AG04450 (cell line): Measurements from ENCODE around the gene BCAP31. TPM values are rescaled to one million over a fixed set of nuclear protein-coding genes. Genes with fewer than 3 reads are reported as not detected.

Source experiments
- CTCF ChIA-PET: fragments of 300-600, 350-600 bp; formaldehyde crosslinking; extraction: SDS; loops from one replicate; lab custom pipeline; 2022; ENCODE audit warnings: antibody characterized with exemption, inconsistent platforms; lab: Charles Lee
- POLR2A ChIA-PET: fragments of 350-600 bp; formaldehyde crosslinking; extraction: SDS; loops from one replicate; lab custom pipeline; 2021; ENCODE audit warnings: antibody characterized with exemption, inconsistent platforms; lab: Yijun Ruan, JAX
- DNase-seq: peaks from one replicate; pipeline ENCODE4 v3.0.0-alpha.2; 2011; ENCODE audit warnings: low read depth, low spot score
- H3K27ac ChIP-seq: one replicate; pipeline ENCODE4 v1.5.1; 2012; ENCODE audit warnings: low read depth, low read length, control low read depth
- H3K27me3 ChIP-seq: one replicate; pipeline ENCODE4 v1.6.0; 2012; ENCODE audit warnings: low read length; ENCODE audit not compliant: control insufficient read depth, insufficient read depth
- H3K4me3 ChIP-seq: 2 replicates; pipeline ENCODE4 v1.5.1; 2011; ENCODE audit warnings: mild to moderate bottlenecking, low read depth, low read length, control low read depth
- H3K9me3 ChIP-seq: 2 replicates; pipeline ENCODE4 v1.5.1; 2012; ENCODE audit warnings: low read length; ENCODE audit not compliant: control insufficient read depth, insufficient read depth
- polyA plus RNA-seq: library from polyadenylated mRNA; depleted of rRNA; stranded (reverse); fragments of >200 nt; gene quantifications from 2 replicates; pipeline ENCODE4 v1.2.3, GENCODE V29; 2011
- TF ChIP-seq, protein P1 (sequence below): IDR thresholded peaks from 2 replicates; pipeline ENCODE4 v1.5.1; 2011; ENCODE audit warnings: low read depth, low read length, control low read depth, inconsistent platforms

Gene BCAP31
- polyA plus RNA-seq, 1 experiment: 108 TPM

GRCh38 chrX:153764786-153765137 lies 40.6 kb upstream of the BCAP31 start:
- Histone ChIP-seq H3K4me3 (peak overlapping the region; percentile 59), H3K27me3 (no peaks in the 10 kb centered on the region), H3K27ac (no peak overlapping the region), H3K9me3 (no peaks in the 10 kb centered on the region)
- TF ChIP-seq, protein P1, sequence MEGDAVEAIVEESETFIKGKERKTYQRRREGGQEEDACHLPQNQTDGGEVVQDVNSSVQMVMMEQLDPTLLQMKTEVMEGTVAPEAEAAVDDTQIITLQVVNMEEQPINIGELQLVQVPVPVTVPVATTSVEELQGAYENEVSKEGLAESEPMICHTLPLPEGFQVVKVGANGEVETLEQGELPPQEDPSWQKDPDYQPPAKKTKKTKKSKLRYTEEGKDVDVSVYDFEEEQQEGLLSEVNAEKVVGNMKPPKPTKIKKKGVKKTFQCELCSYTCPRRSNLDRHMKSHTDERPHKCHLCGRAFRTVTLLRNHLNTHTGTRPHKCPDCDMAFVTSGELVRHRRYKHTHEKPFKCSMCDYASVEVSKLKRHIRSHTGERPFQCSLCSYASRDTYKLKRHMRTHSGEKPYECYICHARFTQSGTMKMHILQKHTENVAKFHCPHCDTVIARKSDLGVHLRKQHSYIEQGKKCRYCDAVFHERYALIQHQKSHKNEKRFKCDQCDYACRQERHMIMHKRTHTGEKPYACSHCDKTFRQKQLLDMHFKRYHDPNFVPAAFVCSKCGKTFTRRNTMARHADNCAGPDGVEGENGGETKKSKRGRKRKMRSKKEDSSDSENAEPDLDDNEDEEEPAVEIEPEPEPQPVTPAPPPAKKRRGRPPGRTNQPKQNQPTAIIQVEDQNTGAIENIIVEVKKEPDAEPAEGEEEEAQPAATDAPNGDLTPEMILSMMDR: no peak
- ChIA-PET POLR2A (no interaction called here), CTCF (interaction anchor here (0.6 to 2.5 kb wide), 5 partner anchors 9 to 186 kb away, joined by 3 to 33 read pairs (median 6); no protein-coding TSS in a partner anchor)
- DNase-seq: no peak

DNA sequence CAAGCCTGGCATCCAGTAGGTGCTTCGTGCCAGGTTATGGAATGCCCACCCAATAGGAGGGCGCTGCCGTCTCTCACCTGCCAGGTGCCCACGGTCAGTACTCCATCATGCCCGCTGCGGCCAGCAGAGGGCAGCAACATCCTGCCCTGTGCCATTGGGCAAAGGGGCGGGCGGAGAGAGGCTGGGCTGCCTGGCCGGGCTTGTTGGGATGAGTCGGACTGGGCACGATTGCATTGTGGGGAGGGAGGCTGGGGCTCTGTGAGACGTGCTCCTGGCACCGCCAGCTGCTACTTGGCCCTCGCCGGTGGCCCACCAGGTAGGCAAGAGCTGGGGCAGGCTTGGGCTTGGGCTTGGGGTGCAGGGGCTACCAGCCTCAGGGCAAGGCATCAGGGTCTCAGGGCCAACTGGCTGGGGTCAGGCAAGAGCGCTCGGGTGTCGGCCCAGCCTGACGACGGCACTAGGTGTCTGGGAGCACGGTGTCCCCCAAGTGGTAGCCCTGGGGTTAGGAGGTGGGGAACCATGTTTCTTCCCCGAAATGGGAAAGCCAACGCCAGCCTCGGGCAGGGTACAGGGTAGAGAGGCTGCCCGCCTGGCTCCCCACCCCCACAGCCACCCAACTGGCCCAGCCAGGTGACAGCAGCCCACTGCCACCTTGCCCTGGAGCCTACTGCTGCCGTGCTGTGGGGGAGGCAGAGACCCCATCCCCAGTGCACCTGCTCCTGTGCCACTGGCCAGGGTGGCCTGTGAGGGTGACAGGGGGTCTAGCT lies 40.0 kb upstream of the BCAP31 start, which contains the start of gene PLXNB3:
Gene PLXNB3, plus strand, starts transcription at position 261 of the 767 bp plus-strand sequence. CDS start 1,287 bp downstream, outside the sequence.
- peak; percentile 21 for DNase-seq
- CTCF ChIA-PET: interaction anchor here (0.6 to 2.5 kb wide), 6 partner anchors 9 to 292 kb away, joined by 3 to 33 read pairs (median 6); no protein-coding TSS in a partner anchor
- no peak within 1 kb of the TSS for H3K27ac ChIP-seq
- H3K27me3 ChIP-seq: no peaks in the 10 kb centered on the region
- POLR2A ChIA-PET: no interaction called here
- TF ChIP-seq, protein P1: peak; percentile 75
- H3K9me3 ChIP-seq: no peaks in the 10 kb centered on the region
- peak within 1 kb of the TSS; percentile 59 for H3K4me3 ChIP-seq

DNA sequence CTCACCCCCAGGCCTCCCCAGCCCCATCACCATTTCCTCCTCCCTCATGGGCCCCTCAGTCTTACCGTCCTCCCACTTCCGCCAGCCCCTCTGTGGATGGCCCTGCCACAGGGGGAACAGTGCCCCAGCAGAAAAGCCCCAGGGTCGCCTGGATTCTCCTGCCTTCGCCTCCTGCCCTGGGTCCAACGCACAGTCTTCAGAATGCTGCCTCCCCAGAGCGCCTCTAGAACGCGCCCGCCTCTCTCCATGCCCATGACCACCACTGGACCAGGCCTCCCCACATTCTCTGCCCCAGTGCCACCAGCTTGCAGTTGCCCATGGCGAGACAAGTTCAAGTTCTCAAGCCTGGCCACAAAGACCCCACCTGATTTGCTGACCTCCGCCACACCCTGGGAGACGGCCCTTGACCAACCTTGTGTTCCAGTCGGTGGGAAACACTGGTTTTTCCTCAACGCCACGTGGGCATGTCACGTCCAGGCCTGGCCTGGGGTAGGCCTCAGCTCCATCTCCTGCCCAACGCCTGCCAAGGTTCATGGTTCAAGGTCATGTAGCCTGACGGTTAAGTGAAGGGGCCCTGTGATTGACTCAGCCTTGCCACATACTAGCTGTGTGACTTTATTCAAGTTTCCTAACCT lies 39.2 kb upstream of the BCAP31 start:
- Histone ChIP-seq H3K4me3 (no peak overlapping the region), H3K9me3 (no peaks in the 10 kb centered on the region), H3K27ac (no peak overlapping the region), H3K27me3 (no peaks in the 10 kb centered on the region)
- POLR2A ChIA-PET: no interaction called here
- CTCF ChIA-PET: interaction anchor here (0.6 to 2.5 kb wide), 7 partner anchors 8 to 291 kb away, joined by 3 to 33 read pairs (median 6); no protein-coding TSS in a partner anchor
- TF ChIP-seq, protein P1: no peak
- no peak for DNase-seq

- H3K27me3 ChIP-seq: no peaks in the 10 kb centered on the region
- no peak for DNase-seq
- no peak overlapping the region for H3K4me3 ChIP-seq
- H3K9me3 ChIP-seq: no peaks in the 10 kb centered on the region
- POLR2A ChIA-PET: no interaction called here
- CTCF ChIA-PET: interaction anchor here (0.8 to 2.5 kb wide), 5 partner anchors 35 to 190 kb away, joined by 3 to 33 read pairs (median 5); no protein-coding TSS in a partner anchor
- H3K27ac ChIP-seq: no peak overlapping the region
- TF ChIP-seq, protein P1: no peak
Measured at GRCh38 chrX:153762626-153763173, 38.5 kb upstream of the BCAP31 start.

GRCh38 chrX:153761863-153762262 lies 37.7 kb upstream of the BCAP31 start:
- H3K27me3 ChIP-seq: no peaks in the 10 kb centered on the region
- H3K9me3 ChIP-seq: no peaks in the 10 kb centered on the region
- CTCF ChIA-PET: no interaction called here
- no peak overlapping the region for H3K27ac ChIP-seq
- POLR2A ChIA-PET: no interaction called here
- TF ChIP-seq, protein P1: no peak
- no peak for DNase-seq
- H3K4me3 ChIP-seq: no peak overlapping the region
